HCT116 (cell line): Measurements from ENCODE around the gene MED27. TPM values are rescaled to one million over a fixed set of nuclear protein-coding genes. Genes with fewer than 3 reads are reported as not detected.

Experiments used
- ATAC-seq: fragments of 200-7000 bp; cut with Tn5 transposase; 2 replicates; pipeline ENCODE4 v1.9.1; 2020; ENCODE audit warnings: mild to moderate bottlenecking, moderate library complexity
- BruUV-seq: library from RNA; stranded (reverse); fragments of 400-500 nt; replicated peaks from 2 replicates; lab custom pipeline; 2021; lab: Mats Ljungman, UMichigan
- CTCF ChIA-PET: fragments of 300-600 bp; sonication (Branson Sonifier 250); formaldehyde crosslinking; loops from one replicate; lab custom pipeline; 2021; ENCODE audit warnings: antibody characterized with exemption; lab: Charles Lee
- POLR2A ChIA-PET: fragments of 300-600, 350-600 bp; sonication (Branson Sonifier 250); formaldehyde crosslinking; loops from one replicate; lab custom pipeline; 2021; ENCODE audit warnings: antibody characterized with exemption; lab: Charles Lee
- RAD21 ChIA-PET, 2 experiments: fragments of 300-600 bp; sonication (Branson Sonifier 250); formaldehyde crosslinking; loops; one replicate each; lab custom pipeline; 2023; ENCODE audit warnings: low total read pairs in 2 of 2; ENCODE audit not compliant: uncharacterized antibody in 2 of 2, unreplicated experiment in 2 of 2, low non-redundant PET in 1 of 2; lab: Charles Lee
- DNase-seq: peaks from one replicate; pipeline ENCODE4 v3.0.0-alpha.2; 2010; ENCODE audit warnings: low read depth, low spot score
- H2AFZ ChIP-seq: fragments of 200-600 bp; shearing (Covaris generic), sonication (generic); 2 replicates; pipeline ENCODE4 v1.6.1; 2017; ENCODE audit warnings: low read depth, mixed run types, mixed read lengths, antibody characterized with exemption, low read length; ENCODE audit not compliant: poor library complexity, severe bottlenecking
- H3K27ac ChIP-seq: 2 replicates; pipeline ENCODE4 v1.5.1; 2012; ENCODE audit warnings: low read depth, low read length
- H3K27me3 ChIP-seq: fragments of 200-600 bp; sonication (generic); 2 replicates; pipeline ENCODE4 v1.6.1; 2016; ENCODE audit warnings: mixed run types, low read length, mixed read lengths; ENCODE audit not compliant: insufficient read depth
- H3K36me3 ChIP-seq, 2 experiments: fragments of 200-500 bp in 1 of 2; fragments of 200-600 bp in 1 of 2; sonication (Bioruptor generic) in 1 of 2; sonication (generic) in 1 of 2; 2 replicates each; pipeline versions ENCODE4 v1.5.1 to v1.6.1; 2014 to 2016; ENCODE audit warnings: low read length in 2 of 2, inconsistent platforms in 1 of 2, mixed read lengths in 1 of 2, mixed run types in 1 of 2; ENCODE audit not compliant: insufficient read depth in 2 of 2, control insufficient read depth in 1 of 2
- H3K4me1 ChIP-seq, 2 experiments: fragments of 200-600 bp in 1 of 2; sonication (generic) in 1 of 2; 2 replicates each; pipeline versions ENCODE4 v1.5.1 to v1.6.1; 2012 to 2017; ENCODE audit warnings: low read length in 2 of 2, inconsistent platforms in 1 of 2, mild to moderate bottlenecking in 1 of 2, mixed read lengths in 1 of 2, mixed run types in 1 of 2, moderate library complexity in 1 of 2; ENCODE audit not compliant: insufficient read depth in 2 of 2, control insufficient read depth in 1 of 2
- H3K4me2 ChIP-seq: fragments of 200-600 bp; sonication (generic); 2 replicates; pipeline ENCODE4 v1.6.1; 2017; ENCODE audit warnings: mixed run types, low read length, mixed read lengths
- H3K4me3 ChIP-seq, 2 experiments: fragments of 200-600 bp in 1 of 2; sonication (generic) in 1 of 2; replicated peaks in 1 of 2; 2 replicates each; pipeline ENCODE4 v1.5.1; 2011 to 2016; ENCODE audit warnings: low read length in 2 of 2, control low read depth in 1 of 2, low read depth in 1 of 2, mild to moderate bottlenecking in 1 of 2, mixed read lengths in 1 of 2, mixed run types in 1 of 2
- H3K79me2 ChIP-seq: fragments of 200-600 bp; sonication (generic); 2 replicates; pipeline ENCODE4 v1.6.1; 2017; ENCODE audit warnings: mild to moderate bottlenecking, mixed run types, low read length, moderate library complexity, mixed read lengths; ENCODE audit not compliant: insufficient read depth
- H3K9ac ChIP-seq: fragments of 200-600 bp; sonication (generic); 2 replicates; pipeline ENCODE4 v1.6.1; 2016; ENCODE audit warnings: low read length, mixed read lengths
- H3K9me2 ChIP-seq: fragments of 200-600 bp; sonication (generic), shearing (Covaris generic); 2 replicates; pipeline ENCODE4 v1.6.1; 2017; ENCODE audit warnings: mixed run types, mild to moderate bottlenecking, moderate library complexity; ENCODE audit not compliant: insufficient read depth
- H3K9me3 ChIP-seq, 2 experiments: fragments of 200-500 bp in 1 of 2; fragments of 200-600 bp in 1 of 2; sonication (Bioruptor generic) in 1 of 2; sonication (generic) in 1 of 2; 2 replicates each; pipeline ENCODE4 v1.6.1; 2014 to 2017; ENCODE audit warnings: low read length in 2 of 2, mixed read lengths in 2 of 2, inconsistent platforms in 1 of 2, low read depth in 1 of 2, mild to moderate bottlenecking in 1 of 2, mixed run types in 1 of 2, moderate library complexity in 1 of 2; ENCODE audit not compliant: control insufficient read depth in 1 of 2, insufficient read depth in 1 of 2
- H4K20me1 ChIP-seq: fragments of 200-600 bp; sonication (generic), shearing (Covaris generic); 2 replicates; pipeline ENCODE4 v1.6.1; 2017; ENCODE audit warnings: mixed run types, mild to moderate bottlenecking, moderate library complexity; ENCODE audit not compliant: insufficient read depth
- ATF3 ChIP-seq: IDR thresholded peaks from 2 replicates; pipeline ENCODE4 v1.6.1; 2012
- CEBPB ChIP-seq: IDR thresholded peaks from 2 replicates; pipeline ENCODE4 v1.6.1; 2012; ENCODE audit warnings: low read depth
- CTCF ChIP-seq, 3 experiments: fragments of 200-600 bp in 1 of 3; sonication (generic) in 1 of 3; IDR thresholded peaks in 2 of 3; conservative IDR thresholded peaks in 1 of 3; 2 replicates each; pipeline ENCODE4 v1.5.1; 2012 to 2017; ENCODE audit warnings: low read depth in 2 of 3, low read length in 2 of 3, antibody characterized with exemption in 1 of 3, borderline replicate concordance in 1 of 3, control low read depth in 1 of 3, mild to moderate bottlenecking in 1 of 3, mixed read lengths in 1 of 3, mixed run types in 1 of 3, moderate library complexity in 1 of 3; ENCODE audit not compliant: insufficient read depth in 1 of 3
- EGR1 ChIP-seq: IDR thresholded peaks from 2 replicates; pipeline ENCODE4 v1.6.1; 2012; ENCODE audit warnings: low read depth
- EZH2 ChIP-seq: fragments of 200-600 bp; sonication (generic); IDR thresholded peaks from 2 replicates; pipeline ENCODE4 v1.6.1; 2017; ENCODE audit warnings: antibody characterized with exemption, mixed run types
- EZH2phosphoT487 ChIP-seq: fragments of 200-600 bp; IDR thresholded peaks from 2 replicates; pipeline ENCODE4 v1.6.1; 2018; ENCODE audit warnings: antibody characterized with exemption, borderline replicate concordance
- FOSL1 ChIP-seq: IDR thresholded peaks from 2 replicates; pipeline ENCODE4 v1.6.1; 2012; ENCODE audit warnings: low read depth
- JUND ChIP-seq: IDR thresholded peaks from 2 replicates; pipeline ENCODE4 v1.6.1; 2012
- MAX ChIP-seq: IDR thresholded peaks from 2 replicates; pipeline ENCODE4 v1.6.1; 2012
- RAD21 ChIP-seq: IDR thresholded peaks from 2 replicates; pipeline ENCODE4 v1.6.1; 2012; ENCODE audit warnings: low read depth, mild to moderate bottlenecking
- SIN3A ChIP-seq: IDR thresholded peaks from 2 replicates; pipeline ENCODE4 v1.6.1; 2012; ENCODE audit warnings: low read depth
- SRF ChIP-seq: IDR thresholded peaks from 2 replicates; pipeline ENCODE4 v1.6.1; 2012; ENCODE audit warnings: low read depth
- TCF7L2 ChIP-seq: IDR thresholded peaks from 2 replicates; pipeline ENCODE4 v1.7.0; 2011; ENCODE audit warnings: borderline replicate concordance, inconsistent platforms; ENCODE audit not compliant: insufficient read depth, insufficient read length; ENCODE audit errors: extremely low read depth
- ZBTB33 ChIP-seq: IDR thresholded peaks from 2 replicates; pipeline ENCODE4 v1.6.1; 2011; ENCODE audit warnings: mild to moderate bottlenecking, low read length, moderate library complexity; ENCODE audit not compliant: insufficient replicate concordance; ENCODE audit errors: extremely low read depth
- ZFX ChIP-seq: fragments of 450-650 bp; IDR thresholded peaks from 2 replicates; pipeline ENCODE4 v1.6.1; 2017
- intact Hi-C: fragments of 100-400 bp; cut with micrococcal nuclease; formaldehyde crosslinking; loops from 2 replicates; pipeline ENCODE4 v1.10.0; 2022
- total RNA-seq: library from RNA; stranded (reverse); gene quantifications from one replicate; pipeline ENCODE4 v1.2.1, GENCODE V29; 2021; ENCODE audit not compliant: unreplicated experiment

Gene MED27
- total RNA-seq, 1 experiment from 2014 or later, result 26.9 TPM

- no TSS peak for BruUV-seq
- POLR2A ChIA-PET, result no interaction called here
- no peaks in the 10 kb centered on the region for H4K20me1 ChIP-seq
Observed at GRCh38 chr9:131960851-131961495, 118.7 kb downstream of the MED27 start.

More at GRCh38 chr9:131960851-131961495, 118.7 kb downstream of the MED27 start:
- intact Hi-C loops, result no loop called here
- CTCF ChIA-PET, result no interaction called here
- no peaks in the 10 kb centered on the region; the same call in 1 of the 2 replicates for H3K79me2 ChIP-seq
- H3K36me3 ChIP-seq, result no peaks in the 10 kb centered on the region
- ATAC-seq, result no peak
- H3K4me2 ChIP-seq, result no peak overlapping the region
- H3K4me1 ChIP-seq, result peaks cover 0 to 10% of the 10 kb centered on the region in 2 experiments; a peak in 1 of 4 replicates
- TF ChIP-seq FOSL1, result no peak
- no peak for TF ChIP-seq EZH2
- no peak for TF ChIP-seq CTCF (IDR thresholded peaks at IDR 0.05 in 2 of 3, conservative IDR thresholded peaks at IDR 0.05 in 1 of 3; ENCODE audit: borderline replicate concordance in 1 of 3, insufficient read depth in 1 of 3, low read depth in 2 of 3, low read length in 2 of 3)
- TF ChIP-seq CEBPB, result no peak
- no peak for TF ChIP-seq EZH2phosphoT487
- TF ChIP-seq SIN3A, result no peak
- no peak for TF ChIP-seq ZFX
- no peak for TF ChIP-seq TCF7L2
- TF ChIP-seq JUND, result no peak
- no peak for TF ChIP-seq EGR1
- TF ChIP-seq RAD21, result no peak
- TF ChIP-seq ZBTB33, result no peak
- no peak for TF ChIP-seq MAX
- TF ChIP-seq ATF3, result no peak
- TF ChIP-seq SRF, result no peak
- TF ChIP-seq, all 23 proteins: peak for 0
- Histone ChIP-seq H3K9me3 (no peaks in the 10 kb centered on the region), H3K27me3 (no peaks in the 10 kb centered on the region), H3K27ac (no peak overlapping the region), H3K9ac (no peak overlapping the region), H3K4me3 (no peak overlapping the region), H3K9me2 (no peaks in the 10 kb centered on the region), H2AFZ (no peak overlapping the region)
- RAD21 ChIA-PET, result no interaction called here
- DNase-seq, result no peak
